IMR-90 (cell line): ENCODE data around the gene C6orf47. TPM values are rescaled to one million over a fixed set of nuclear protein-coding genes. Genes with fewer than 3 reads are reported as not detected.

Source experiments
- ATAC-seq: fragments of 200-7000 bp; cut with Tn5 transposase; 2 replicates; pipeline ENCODE4 v1.9.1; 2020; ENCODE audit warnings: low read depth, mild to moderate bottlenecking, moderate library complexity
- BruUV-seq: library from RNA; stranded (reverse); fragments of 400-500 nt; replicated peaks from 2 replicates; lab custom pipeline; 2021; lab: Mats Ljungman, UMichigan
- CTCF ChIA-PET: fragments of 300-600 bp; formaldehyde crosslinking; extraction: SDS; loops from one replicate; lab custom pipeline; 2021; ENCODE audit warnings: antibody characterized with exemption; lab: Yijun Ruan, JAX
- POLR2A ChIA-PET: fragments of 300-600 bp; sonication (Branson Sonifier 250); formaldehyde crosslinking; loops from one replicate; lab custom pipeline; 2022; ENCODE audit warnings: antibody characterized with exemption; ENCODE audit not compliant: unreplicated experiment; lab: Charles Lee
- DNase-seq: peaks from one replicate; pipeline ENCODE4 v3.0.0; 2013
- H2AFZ ChIP-seq: replicated peaks from 2 replicates; pipeline ENCODE3; 2013; ENCODE audit warnings: low read length, mild to moderate bottlenecking; ENCODE audit not compliant: poor library complexity
- H2AK5ac ChIP-seq: 2 replicates; pipeline ENCODE4 v1.6.1; 2013; ENCODE audit warnings: low read depth, low read length, inconsistent platforms
- H2AK9ac ChIP-seq: replicated peaks from 2 replicates; pipeline ENCODE3; 2013; ENCODE audit warnings: mild to moderate bottlenecking, low read depth, low read length, moderate library complexity; ENCODE audit not compliant: poor library complexity
- H2BK120ac ChIP-seq: 2 replicates; pipeline ENCODE4 v1.6.1; 2013; ENCODE audit warnings: low read depth, low read length, inconsistent platforms
- H2BK15ac ChIP-seq: 3 replicates; pipeline ENCODE4 v1.6.1; 2013; ENCODE audit warnings: low read depth, low read length, inconsistent platforms
- H2BK20ac ChIP-seq: 2 replicates; pipeline ENCODE4 v1.6.1; 2013; ENCODE audit warnings: low read depth, mild to moderate bottlenecking, inconsistent platforms, low read length, moderate library complexity
- H2BK5ac ChIP-seq: 2 replicates; pipeline ENCODE4 v1.6.1; 2013; ENCODE audit warnings: mild to moderate bottlenecking, low read depth, low read length, inconsistent platforms; ENCODE audit not compliant: poor library complexity, severe bottlenecking
- H3K14ac ChIP-seq: replicated peaks from 2 replicates; pipeline ENCODE4 v1.6.1; 2013; ENCODE audit warnings: low read depth, low read length, inconsistent platforms
- H3K18ac ChIP-seq: 2 replicates; pipeline ENCODE4 v1.6.1; 2013; ENCODE audit warnings: low read depth, low read length, control low read depth
- H3K23ac ChIP-seq: 2 replicates; pipeline ENCODE4 v1.6.1; 2013; ENCODE audit warnings: low read depth, low read length, inconsistent platforms
- H3K27ac ChIP-seq: 2 replicates; pipeline ENCODE4 v1.5.1; 2013; ENCODE audit warnings: mild to moderate bottlenecking, control low read depth, low read length; ENCODE audit not compliant: insufficient read depth
- H3K27me3 ChIP-seq: 2 replicates; pipeline ENCODE4 v1.6.1; 2013; ENCODE audit warnings: low read length; ENCODE audit not compliant: control insufficient read depth, insufficient read depth
- H3K36me3 ChIP-seq: 2 replicates; pipeline ENCODE4 v1.6.1; 2013; ENCODE audit warnings: low read length, mixed read lengths; ENCODE audit not compliant: control insufficient read depth, insufficient read depth
- H3K4ac ChIP-seq: 2 replicates; pipeline ENCODE4 v1.6.1; 2013; ENCODE audit warnings: low read depth, low read length, inconsistent platforms
- H3K4me1 ChIP-seq: 2 replicates; pipeline ENCODE4 v1.6.1; 2013; ENCODE audit warnings: low read length, mixed read lengths; ENCODE audit not compliant: control insufficient read depth, insufficient read depth
- H3K4me2 ChIP-seq: 2 replicates; pipeline ENCODE4 v1.6.1; 2013; ENCODE audit warnings: low read depth, mild to moderate bottlenecking, control low read depth, low read length, moderate library complexity
- H3K4me3 ChIP-seq: 2 replicates; pipeline ENCODE4 v1.5.1; 2013; ENCODE audit warnings: low read depth, mild to moderate bottlenecking, control low read depth, low read length, moderate library complexity; ENCODE audit not compliant: insufficient read depth
- H3K56ac ChIP-seq: 2 replicates; pipeline ENCODE4 v1.6.1; 2013; ENCODE audit warnings: low read length, inconsistent platforms; ENCODE audit not compliant: insufficient read depth; ENCODE audit errors: extremely low read depth
- H3K79me1 ChIP-seq, 2 experiments: 2 replicates each; pipeline ENCODE4 v1.6.1; 2013; ENCODE audit warnings: low read length in 2 of 2, inconsistent platforms in 1 of 2, low read depth in 1 of 2
- H3K9ac ChIP-seq: 2 replicates; pipeline ENCODE4 v1.6.1; 2013; ENCODE audit warnings: low read depth, low read length, control low read depth
- H3K9me1 ChIP-seq: 2 replicates; pipeline ENCODE4 v1.6.1; 2013; ENCODE audit warnings: low read length, inconsistent platforms; ENCODE audit not compliant: insufficient read depth
- H3K9me3 ChIP-seq: 2 replicates; pipeline ENCODE4 v1.6.1; 2013; ENCODE audit warnings: low read length; ENCODE audit not compliant: control insufficient read depth, insufficient read depth
- H4K20me1 ChIP-seq: 2 replicates; pipeline ENCODE4 v1.6.1; 2013; ENCODE audit warnings: low read length, inconsistent platforms; ENCODE audit not compliant: insufficient read depth
- H4K5ac ChIP-seq: 2 replicates; pipeline ENCODE4 v1.6.1; 2013; ENCODE audit warnings: mild to moderate bottlenecking, low read depth, low read length, control low read depth
- H4K8ac ChIP-seq, 2 experiments: 2 replicates each; pipeline ENCODE4 v1.6.1; 2013; ENCODE audit warnings: low read depth in 2 of 2, low read length in 2 of 2, control low read depth in 1 of 2, inconsistent platforms in 1 of 2
- H4K91ac ChIP-seq: 2 replicates; pipeline ENCODE4 v1.6.1; 2013; ENCODE audit warnings: low read depth, low read length, inconsistent platforms; ENCODE audit not compliant: insufficient read depth
- BHLHE40 ChIP-seq: fragments of 150-350 bp; IDR thresholded peaks from 2 replicates; pipeline ENCODE4 v1.6.1; 2016; ENCODE audit warnings: mild to moderate bottlenecking, low read depth, low read length
- CHD1 ChIP-seq: IDR thresholded peaks from 2 replicates; pipeline ENCODE4 v1.6.1; 2012; ENCODE audit warnings: low read depth, low read length, improper control_type of control experiment
- CTCF ChIP-seq: conservative IDR thresholded peaks from 2 replicates; pipeline ENCODE4 v1.5.1; 2012; ENCODE audit warnings: mild to moderate bottlenecking, low read depth, low read length, improper control_type of control experiment
- ELK1 ChIP-seq: fragments of 150-350 bp; IDR thresholded peaks from 2 replicates; pipeline ENCODE4 v1.6.1; 2016; ENCODE audit warnings: low read depth, mild to moderate bottlenecking, low read length, moderate library complexity, borderline replicate concordance
- MAFK ChIP-seq: IDR thresholded peaks from 2 replicates; pipeline ENCODE4 v1.6.1; 2012; ENCODE audit warnings: low read depth, low read length, improper control_type of control experiment
- USF2 ChIP-seq: fragments of 150-350 bp; IDR thresholded peaks from 2 replicates; pipeline ENCODE4 v1.6.1; 2017; ENCODE audit warnings: mild to moderate bottlenecking, antibody characterized with exemption, low read length, low read depth
- WGBS, 2 experiments: methylation state at CpG; one replicate each; pipeline versions ENCODE4 v1.1.5 to v1.1.7; 2013; ENCODE audit warnings: missing lambda C conversion rate in 2 of 2; ENCODE audit not compliant: insufficient read length in 1 of 2; ENCODE audit errors: extremely low coverage in 2 of 2; 5-methylcytosine and 5-hydroxymethylcytosine counted together
- dilution Hi-C: fragments of 300-500 bp; cut with HindIII; formaldehyde crosslinking; loops from one replicate; pipeline ENCODE4 v1.14.3; 2018; ENCODE audit warnings: low sequenced_read_pairs; ENCODE audit not compliant: unreplicated experiment
- in situ Hi-C: fragments of 300-500 bp; cut with MboI; formaldehyde crosslinking; loops from 3 replicates; pipeline ENCODE4 v1.14.3; 2019; ENCODE audit warnings: low sequenced_read_pairs, inconsistent platforms, mixed read lengths
- intact Hi-C: fragments of 100-400 bp; cut with micrococcal nuclease; formaldehyde crosslinking; loops from 2 replicates; pipeline ENCODE4 v1.10.0; 2022
- polyA plus RNA-seq, 3 experiments: library from polyadenylated mRNA; depleted of rRNA; stranded (reverse); fragments of >200 nt; gene quantifications; 2 replicates each; pipeline ENCODE4 v1.2.3, GENCODE V29; 2012; ENCODE audit warnings: low replicate concordance in 1 of 3
- total RNA-seq: library from RNA; depleted of rRNA; stranded (reverse); fragments of >200 nt; gene quantifications from 2 replicates; pipeline ENCODE4 v1.2.3, GENCODE V29; 2012

Gene C6orf47
- total and polyA plus RNA-seq, 2 of the 4 experiments (the other 2 are of a cell fraction): 8.9 to 14.2 TPM

GRCh38 chr6:31631681-31632278 lies 28.8 kb downstream of the C6orf47 start:
- H2AK9ac ChIP-seq: no peak overlapping the region
- H2BK5ac ChIP-seq: no peak overlapping the region
- H4K5ac ChIP-seq: no peak overlapping the region
- H2BK20ac ChIP-seq: no peak overlapping the region
- POLR2A ChIA-PET: no interaction called here
- no peak overlapping the region for H3K14ac ChIP-seq
- dilution Hi-C loops (no loop called here), in situ Hi-C loops (no loop called here), intact Hi-C loops (no loop called here)
- no peak overlapping the region for H3K9ac ChIP-seq
- no peak overlapping the region for H2AK5ac ChIP-seq
- ATAC-seq (no peak), DNase-seq (no peak)
- H3K27me3 ChIP-seq: no peaks in the 10 kb centered on the region
- no peak overlapping the region for H3K4me3 ChIP-seq
- H4K91ac ChIP-seq: no peak overlapping the region
- CTCF ChIA-PET: no interaction called here
- no peak overlapping the region for H3K18ac ChIP-seq
- BruUV-seq: no TSS peak
- peaks cover 27% of the 10 kb centered on the region for H4K20me1 ChIP-seq
- H3K27ac ChIP-seq: no peak overlapping the region
- H3K56ac ChIP-seq: no peak overlapping the region
- H3K4me2 ChIP-seq: no peak overlapping the region
- no peak for TF ChIP-seq MAFK
- no peak for TF ChIP-seq CHD1
- no peak for TF ChIP-seq ELK1
- no peak for TF ChIP-seq CTCF
- no peak for TF ChIP-seq BHLHE40
- no peak for TF ChIP-seq USF2
- H3K4ac ChIP-seq: no peak overlapping the region
- no peak overlapping the region for H2BK15ac ChIP-seq
- H3K9me1 ChIP-seq: no peaks in the 10 kb centered on the region
- no peaks in the 10 kb centered on the region for H3K9me3 ChIP-seq
- H3K23ac ChIP-seq: no peak overlapping the region
- H3K36me3 ChIP-seq: peaks cover 93% of the 10 kb centered on the region
- peak overlapping the region; percentile 13 for H2AFZ ChIP-seq
- no peak overlapping the region for H2BK120ac ChIP-seq
- no peaks in the 10 kb centered on the region for H3K4me1 ChIP-seq
- peaks cover 40 to 56% of the 10 kb centered on the region in 2 experiments for H3K79me1 ChIP-seq
- no peak overlapping the region for H4K8ac ChIP-seq
- 92% methylated on average over 8 of the region's 32 CpGs; no CpG with 5 or more reads in 1 of the 2 experiments for WGBS, 2 experiments
